ENCODE measurements around the gene CSN3.

DNA sequence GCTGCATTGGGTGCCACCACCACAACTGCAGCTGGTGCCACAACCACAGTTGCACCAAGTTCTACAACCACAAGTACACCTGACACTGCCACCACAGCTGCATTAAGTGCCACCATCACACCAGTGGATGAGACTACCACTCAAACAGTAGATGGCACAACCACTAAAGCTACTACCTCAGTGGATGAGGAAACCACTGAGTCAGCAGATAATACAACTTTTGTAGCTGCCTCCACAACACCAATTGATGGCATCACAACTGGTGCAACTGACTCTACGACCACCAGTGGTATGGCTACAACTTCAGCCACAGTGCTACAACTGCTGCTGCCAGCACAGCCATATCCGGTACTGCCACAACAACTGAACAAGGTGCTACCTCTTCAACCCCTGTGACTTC is 57.2 kb downstream of the CSN3 start:
- TF ChIP-seq, protein P1, sequence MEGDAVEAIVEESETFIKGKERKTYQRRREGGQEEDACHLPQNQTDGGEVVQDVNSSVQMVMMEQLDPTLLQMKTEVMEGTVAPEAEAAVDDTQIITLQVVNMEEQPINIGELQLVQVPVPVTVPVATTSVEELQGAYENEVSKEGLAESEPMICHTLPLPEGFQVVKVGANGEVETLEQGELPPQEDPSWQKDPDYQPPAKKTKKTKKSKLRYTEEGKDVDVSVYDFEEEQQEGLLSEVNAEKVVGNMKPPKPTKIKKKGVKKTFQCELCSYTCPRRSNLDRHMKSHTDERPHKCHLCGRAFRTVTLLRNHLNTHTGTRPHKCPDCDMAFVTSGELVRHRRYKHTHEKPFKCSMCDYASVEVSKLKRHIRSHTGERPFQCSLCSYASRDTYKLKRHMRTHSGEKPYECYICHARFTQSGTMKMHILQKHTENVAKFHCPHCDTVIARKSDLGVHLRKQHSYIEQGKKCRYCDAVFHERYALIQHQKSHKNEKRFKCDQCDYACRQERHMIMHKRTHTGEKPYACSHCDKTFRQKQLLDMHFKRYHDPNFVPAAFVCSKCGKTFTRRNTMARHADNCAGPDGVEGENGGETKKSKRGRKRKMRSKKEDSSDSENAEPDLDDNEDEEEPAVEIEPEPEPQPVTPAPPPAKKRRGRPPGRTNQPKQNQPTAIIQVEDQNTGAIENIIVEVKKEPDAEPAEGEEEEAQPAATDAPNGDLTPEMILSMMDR (IDR thresholded peaks at IDR 0.05) = no peak
- TF ChIP-seq POLR2A (IDR thresholded peaks at IDR 0.05) = no peak

Measured in adrenal gland (tissue), 5 donors.